Liver (tissue), 9 donors: ENCODE data around the gene UBE3B. TPM values are rescaled to one million over a fixed set of nuclear protein-coding genes. Genes with fewer than 3 reads are reported as not detected.

Experiments
- DNase-seq: peaks from one replicate; pipeline ENCODE4 v3.0.0-alpha.2; 2017; ENCODE audit warnings: low spot score
- H3K27ac ChIP-seq, 2 donors: one replicate each; pipeline ENCODE4 v1.7.0; 2013; ENCODE audit warnings: inconsistent platforms in 2 of 2, low read length in 2 of 2, control low read depth in 1 of 2, low read depth in 1 of 2, mild to moderate bottlenecking in 1 of 2
- H3K27me3 ChIP-seq, 4 donors: one replicate each; pipeline versions ENCODE4 v1.6.1 to v1.7.0; 2013; ENCODE audit warnings: low read length in 3 of 4, inconsistent platforms in 1 of 4, mild to moderate bottlenecking in 1 of 4, moderate library complexity in 1 of 4; ENCODE audit not compliant: control insufficient read depth in 4 of 4, insufficient read depth in 4 of 4
- H3K36me3 ChIP-seq, 4 donors: one replicate each; pipeline versions ENCODE4 v1.6.1 to v1.7.0; 2013; ENCODE audit warnings: low read length in 3 of 4, mild to moderate bottlenecking in 3 of 4, low read depth in 1 of 4, moderate library complexity in 1 of 4; ENCODE audit not compliant: control insufficient read depth in 4 of 4, insufficient read depth in 3 of 4
- H3K4me1 ChIP-seq, 4 donors: one replicate each; pipeline versions ENCODE4 v1.6.1 to v1.7.0; 2013; ENCODE audit warnings: low read length in 3 of 4, mild to moderate bottlenecking in 3 of 4, moderate library complexity in 1 of 4; ENCODE audit not compliant: control insufficient read depth in 4 of 4, insufficient read depth in 4 of 4
- H3K4me3 ChIP-seq, 3 donors: one replicate each; pipeline versions ENCODE4 v1.6.1 to v1.7.0; 2013; ENCODE audit warnings: low read length in 3 of 3, control low read depth in 1 of 3, low read depth in 1 of 3, mild to moderate bottlenecking in 1 of 3
- H3K9ac ChIP-seq, 2 donors: one replicate each; pipeline ENCODE4 v1.7.0; 2013; ENCODE audit warnings: low read length in 2 of 2, mild to moderate bottlenecking in 2 of 2, moderate library complexity in 2 of 2, control low read depth in 1 of 2, low read depth in 1 of 2
- H3K9me3 ChIP-seq, 4 donors: one replicate each; pipeline versions ENCODE4 v1.6.1 to v1.7.0; 2013; ENCODE audit warnings: low read length in 3 of 4; ENCODE audit not compliant: control insufficient read depth in 4 of 4
- ATF3 ChIP-seq: IDR thresholded peaks from 2 replicates; pipeline ENCODE4 v1.6.1; 2016; ENCODE audit warnings: antibody characterized with exemption
- CTCF ChIP-seq: fragments of 150-350 bp; IDR thresholded peaks from 2 replicates; pipeline ENCODE4 v1.5.1; 2017; ENCODE audit warnings: improper control_type of control experiment, low read depth, low read length; ENCODE audit not compliant: missing input control
- EGR1 ChIP-seq, 2 donors: IDR thresholded peaks; 2 replicates each; pipeline ENCODE4 v1.6.1; 2016 to 2018; ENCODE audit warnings: antibody characterized with exemption in 2 of 2, low read depth in 2 of 2
- FOXA1 ChIP-seq: IDR thresholded peaks from 2 replicates; pipeline ENCODE4 v1.6.1; 2016; ENCODE audit warnings: antibody characterized with exemption
- HNF4G ChIP-seq: IDR thresholded peaks from 2 replicates; pipeline ENCODE4 v1.6.1; 2016; ENCODE audit warnings: antibody characterized with exemption
- JUND ChIP-seq, 2 donors: IDR thresholded peaks; 2 replicates each; pipeline ENCODE4 v1.6.1; 2016; ENCODE audit warnings: antibody characterized with exemption in 2 of 2
- NR2F2 ChIP-seq: IDR thresholded peaks from 2 replicates; pipeline ENCODE4 v1.6.1; 2016; ENCODE audit warnings: antibody characterized with exemption
- RXRA ChIP-seq, 2 donors: IDR thresholded peaks; 2 replicates each; pipeline ENCODE4 v1.6.1; 2017 to 2018; ENCODE audit warnings: antibody characterized with exemption in 2 of 2, mild to moderate bottlenecking in 1 of 2
- SP1 ChIP-seq: IDR thresholded peaks from 2 replicates; pipeline ENCODE4 v1.6.1; 2018; ENCODE audit warnings: antibody characterized with exemption, mild to moderate bottlenecking
- ZBTB33 ChIP-seq: IDR thresholded peaks from 2 replicates; pipeline ENCODE4 v1.6.1; 2016; ENCODE audit warnings: antibody characterized with exemption
- WGBS: extraction: QIAGEN DNeasy Blood & Tissue Kit; methylation state at CpG from one replicate; pipeline ENCODE4 v1.1.7; 2013; 5-methylcytosine and 5-hydroxymethylcytosine counted together
- polyA plus RNA-seq, 2 donors: library from polyadenylated mRNA; stranded (reverse) in 1 of 2; unstranded in 1 of 2; fragments of 200-250 nt in 1 of 2; fragments of >200 nt in 1 of 2; fragmentation: Nextera tagmentation in 1 of 2; extraction: Ambion mirVana in 1 of 2; gene quantifications; one replicate each; pipeline versions ENCODE4 v1.2.1 to v1.2.3, GENCODE V29; 2013 to 2015
- total RNA-seq, 2 donors: library from RNA; depleted of rRNA; stranded (reverse); fragments of >200 nt; gene quantifications; one replicate each; pipeline ENCODE4 v1.2.3, GENCODE V29; 2014
- donor health status: healthy.
- donor health status: healthy.
- donor health status: healthy.
- donor health status: healthy.
- donor health status: healthy.

UBE3B gene
- total and polyA plus RNA-seq, 4 donors, result 9.3 to 43.4 (median 24.1) TPM

- TF ChIP-seq ATF3 (no peak), EGR1 (IDR thresholded peaks at IDR 0.05; ENCODE audit: low read depth in 2 of 2) (no peak)
Observed at GRCh38 chr12:109481863-109482262, 4.4 kb downstream of the UBE3B start (continued).

GRCh38 chr12:109482491-109482890 is 5.1 kb downstream of the UBE3B start:
- Histone ChIP-seq H3K27me3 (no peaks in the 10 kb centered on the region), H3K9me3 (no peaks in the 10 kb centered on the region), H3K27ac (no peak overlapping the region), H3K36me3 (peaks cover 4 to 46% (median 36%) of the 10 kb centered on the region in 4 donors), H3K9ac (no peak overlapping the region), H3K4me3 (no peak overlapping the region), H3K4me1 (peaks cover 5 to 16% (median 13%) of the 10 kb centered on the region in 4 donors)
- TF ChIP-seq CTCF (no peak), HNF4G (no peak), RXRA (IDR thresholded peaks at IDR 0.05) (no peak)
- WGBS, result 95% methylated on average over 2 of the region's 2 CpGs
- no peak for DNase-seq

- DNase-seq, result no peak
- no peaks in the 10 kb centered on the region for H3K27me3 ChIP-seq
- H3K27ac ChIP-seq, result no peak overlapping the region
- H3K4me3 ChIP-seq, result no peak overlapping the region
- H3K36me3 ChIP-seq, result peaks cover 6 to 50% (median 40%) of the 10 kb centered on the region in 4 donors
- WGBS, result 57% methylated on average over 2 of the region's 2 CpGs
- TF ChIP-seq FOXA1 (no peak), JUND (IDR thresholded peaks at IDR 0.05) (no peak), RXRA (IDR thresholded peaks at IDR 0.05) (no peak), CTCF (no peak), SP1 (no peak), NR2F2 (no peak), ZBTB33 (no peak)
- no peaks in the 10 kb centered on the region for H3K9me3 ChIP-seq
- H3K4me1 ChIP-seq, result peaks cover 5 to 15% (median 12%) of the 10 kb centered on the region in 4 donors
- no peak overlapping the region for H3K9ac ChIP-seq
Observed at GRCh38 chr12:109482894-109483293, 5.5 kb downstream of the UBE3B start.
